ENCODE results near the gene FKBP1A. TPM values are rescaled to one million over a fixed set of nuclear protein-coding genes. Genes with fewer than 3 reads are reported as not detected.

The FKBP1A gene
- 569 TPM for polyA plus RNA-seq (2012; ENCODE audit: insufficient read depth, insufficient read length)

- H3K4me3 ChIP-seq (ENCODE audit: low read length), result peak within 1 kb of the TSS; percentile 62
- peak; percentile 91 for DNase-seq (ENCODE audit: low read depth, low spot score)
Measured at GRCh38 chr20:1392693-1393506, at the start of gene FKBP1A. Gene FKBP1A, minus strand, starts transcription at chr20:1393054. Its CDS starts 56 bp downstream, at chr20:1392998.

- no peak overlapping the region for H3K4me3 ChIP-seq (ENCODE audit: low read length)
- no peak for DNase-seq (ENCODE audit: low read depth, low spot score)
Measured at GRCh38 chr20:1442304-1442703, 49.5 kb upstream of the FKBP1A start.

DNA sequence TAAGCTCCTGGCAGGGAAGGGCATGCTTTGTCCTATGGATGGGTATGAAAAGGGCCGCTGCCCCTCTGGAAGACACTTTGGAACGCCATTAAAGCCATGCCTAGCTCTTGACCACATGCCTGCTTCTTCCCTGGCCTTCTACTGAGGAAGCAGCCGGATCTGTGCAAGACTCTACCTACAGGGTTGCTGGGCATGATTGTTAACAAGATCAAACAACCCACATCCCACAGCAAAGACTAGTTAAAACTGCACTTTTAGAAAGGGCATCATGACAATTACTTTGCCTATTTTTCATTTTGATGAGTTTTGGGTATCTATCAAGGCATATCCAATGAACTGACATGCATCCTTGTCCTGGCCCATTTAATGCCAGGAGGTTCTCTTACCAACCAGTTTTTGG, 48.3 kb upstream of the FKBP1A start:
- peak; percentile 52 for DNase-seq (ENCODE audit: low read depth, low spot score)
- H3K4me3 ChIP-seq (ENCODE audit: low read length), result no peak overlapping the region

GRCh38 chr20:1440024-1440423, 47.2 kb upstream of the FKBP1A start:
- H3K4me3 ChIP-seq (ENCODE audit: low read length), result no peak overlapping the region
- peak; percentile 69 for DNase-seq (ENCODE audit: low read depth, low spot score)

DNA sequence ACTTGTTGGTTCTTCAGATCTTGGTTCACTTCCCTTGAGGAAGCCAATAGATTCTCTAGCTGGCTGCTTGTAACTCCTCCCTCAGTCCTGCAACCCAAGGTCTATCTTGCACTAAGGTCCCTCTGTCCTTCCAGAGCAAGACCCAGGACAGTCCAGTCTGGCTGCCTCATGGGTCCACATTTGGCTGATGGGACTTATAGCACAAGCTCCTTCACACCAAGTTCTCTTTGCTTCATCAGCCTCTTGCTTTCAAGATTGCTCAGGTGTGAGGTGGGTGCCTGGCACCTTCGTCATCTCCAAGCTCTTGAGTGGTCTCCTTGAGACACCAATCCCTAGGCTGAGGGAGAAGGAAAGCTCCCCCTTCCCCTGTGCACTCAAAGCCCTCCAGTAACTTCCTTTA, 45.5 kb upstream of the FKBP1A start:
- no peak for DNase-seq (ENCODE audit: low read depth, low spot score)

DNA sequence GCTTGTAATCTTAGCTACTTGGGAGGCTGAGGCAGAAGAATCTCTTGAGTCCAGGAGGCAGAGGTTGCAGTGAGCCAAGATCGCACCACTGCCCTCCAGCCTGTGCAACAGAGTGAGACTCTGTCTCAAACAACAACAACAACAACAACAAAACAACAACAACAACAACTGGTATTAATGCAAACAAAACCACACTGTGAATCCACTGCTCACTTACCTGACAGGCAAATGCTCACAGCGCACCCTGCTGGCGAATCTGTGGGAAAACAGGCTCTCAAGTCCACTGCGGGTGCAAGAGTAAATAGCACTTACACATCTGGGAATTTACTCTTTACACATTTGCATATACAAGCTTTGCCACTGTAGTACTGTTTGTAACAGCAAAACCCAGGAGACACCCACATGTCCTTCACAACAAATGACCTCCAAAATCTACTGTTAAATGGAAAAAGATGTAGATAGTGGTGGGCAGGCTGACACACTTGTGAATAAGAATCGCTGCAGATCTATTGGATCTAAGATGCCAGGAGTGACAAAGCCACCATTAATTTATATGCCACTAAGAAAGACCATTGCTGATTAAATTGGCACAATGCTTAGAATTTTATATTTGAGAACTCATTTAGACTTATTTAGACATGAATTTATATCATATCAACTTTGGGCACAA, 44.5 kb upstream of the FKBP1A start:
- peak; percentile 81 for DNase-seq (ENCODE audit: low read depth, low spot score)
- no peak overlapping the region for H3K4me3 ChIP-seq (ENCODE audit: low read length)

More for the DNA sequence above, 45.5 kb upstream of the FKBP1A start:
- no peak overlapping the region for H3K4me3 ChIP-seq (ENCODE audit: low read length)

DNA sequence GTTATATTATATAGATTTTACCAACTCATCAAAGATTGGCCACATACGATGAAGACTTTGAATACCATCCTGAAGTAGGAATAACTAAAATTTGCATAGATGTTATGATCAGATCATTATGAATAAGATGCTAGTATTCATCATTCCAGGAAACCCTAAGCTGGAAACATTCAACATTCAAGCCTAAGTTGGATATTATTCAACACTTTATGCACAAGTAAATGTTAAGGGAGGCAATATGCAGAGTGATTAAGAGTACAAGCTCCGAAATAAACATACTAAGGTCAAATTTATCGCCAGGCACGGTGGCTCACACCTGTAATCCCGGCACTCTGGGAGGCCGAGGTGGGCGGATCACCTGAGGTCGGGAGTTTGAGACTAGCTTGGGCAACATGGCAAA, 43.4 kb upstream of the FKBP1A start:
- DNase-seq (ENCODE audit: low read depth, low spot score), result no peak
- no peak overlapping the region for H3K4me3 ChIP-seq (ENCODE audit: low read length)

DNA sequence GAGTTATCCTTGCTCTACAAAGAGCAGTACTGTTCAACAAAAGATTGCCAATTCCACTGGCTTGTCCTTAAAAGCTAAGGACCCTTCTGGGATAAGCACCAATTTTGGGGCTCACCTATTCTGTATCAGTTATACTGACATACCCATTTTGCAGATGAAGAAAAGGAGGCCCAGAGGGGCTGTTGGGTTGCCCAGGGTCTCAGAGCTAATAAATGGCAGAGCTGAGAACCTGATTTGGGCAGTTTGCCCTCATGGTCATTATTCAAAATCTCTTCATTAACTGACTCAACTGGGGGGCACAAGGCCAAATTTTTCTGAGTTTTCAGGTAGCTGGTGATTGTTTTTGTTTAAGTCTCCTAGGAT, 42.5 kb upstream of the FKBP1A start:
- H3K4me3 ChIP-seq (ENCODE audit: low read length), result no peak overlapping the region
- no peak for DNase-seq (ENCODE audit: low read depth, low spot score)

GRCh38 chr20:1434571-1435336, 41.9 kb upstream of the FKBP1A start:
- peak; percentile 88 for DNase-seq (ENCODE audit: low read depth, low spot score)
- no peak overlapping the region for H3K4me3 ChIP-seq (ENCODE audit: low read length)

DNA sequence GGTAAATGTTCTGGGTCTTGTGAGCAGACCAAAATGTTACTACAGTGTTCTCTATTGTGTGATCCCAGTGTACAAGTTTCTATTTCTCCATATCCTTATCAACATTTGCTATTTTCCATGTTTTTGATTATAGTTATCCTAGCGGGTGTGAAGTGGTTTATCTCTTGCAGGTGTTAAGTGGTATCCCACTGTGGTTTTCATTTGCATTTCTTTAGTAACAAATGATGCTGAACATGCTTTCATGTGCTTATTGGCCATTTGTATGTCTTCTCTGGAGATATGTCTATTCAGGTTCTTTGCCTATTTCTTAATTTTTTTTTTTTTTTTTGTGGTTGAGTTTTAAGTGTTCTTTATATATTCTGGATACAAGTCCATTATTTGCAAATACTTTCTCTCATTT, 38.3 kb upstream of the FKBP1A start:
- no peak overlapping the region for H3K4me3 ChIP-seq (ENCODE audit: low read length)
- peak; percentile 38 for DNase-seq (ENCODE audit: low read depth, low spot score)

DNA sequence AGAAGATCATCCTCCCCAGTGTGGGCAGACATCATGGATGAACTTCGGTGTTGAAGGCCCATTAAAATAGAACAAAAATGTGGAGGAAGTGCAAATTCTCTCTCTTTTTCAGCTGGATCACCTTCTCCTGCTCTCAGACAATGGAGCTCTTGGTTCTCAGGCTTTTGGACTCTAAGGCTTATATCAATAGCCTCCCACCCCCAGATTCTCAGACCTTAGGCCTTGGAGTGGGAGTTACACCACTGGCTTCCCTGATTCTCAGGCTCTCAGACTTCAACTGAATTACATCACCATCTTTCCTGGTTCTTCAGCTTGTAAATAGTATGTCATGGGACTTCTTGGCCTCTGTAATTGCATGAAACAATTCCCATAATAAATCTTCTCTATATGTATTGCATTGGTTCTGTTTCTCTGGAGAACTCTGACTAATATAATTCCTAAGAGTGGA, 37.2 kb upstream of the FKBP1A start:
- DNase-seq (ENCODE audit: low read depth, low spot score), result no peak
- no peak overlapping the region for H3K4me3 ChIP-seq (ENCODE audit: low read length)

DNA sequence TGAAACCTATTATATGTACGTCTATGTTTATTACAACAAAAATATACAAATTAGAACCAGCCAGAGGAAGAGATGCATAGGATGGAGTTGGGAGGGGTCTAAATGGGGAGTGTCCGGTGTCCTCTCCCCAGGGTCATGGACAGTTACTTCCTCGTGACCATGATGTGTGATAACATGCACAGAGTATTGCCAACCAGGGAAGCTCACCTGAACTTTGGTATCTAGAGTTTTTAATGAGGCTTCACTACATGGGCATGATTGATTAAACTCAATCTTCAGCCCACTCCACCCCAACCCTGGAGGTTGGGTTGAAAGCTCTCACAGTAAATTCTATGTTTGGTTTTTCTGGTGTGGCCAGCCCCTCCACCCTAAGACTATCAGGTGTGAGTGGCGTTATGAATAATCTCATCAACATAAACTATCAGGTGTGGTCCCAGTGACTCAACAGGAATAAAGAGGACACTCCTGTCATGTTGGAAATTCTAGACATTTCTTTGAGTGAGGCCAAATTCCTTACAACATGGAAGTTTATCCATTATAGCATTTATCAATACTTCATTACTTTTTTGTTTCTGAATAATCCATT, 36.4 kb upstream of the FKBP1A start:
- no peak for DNase-seq (ENCODE audit: low read depth, low spot score)
- no peak overlapping the region for H3K4me3 ChIP-seq (ENCODE audit: low read length)

GRCh38 chr20:1427457-1428054, 34.7 kb upstream of the FKBP1A start:
- no peak overlapping the region for H3K4me3 ChIP-seq (ENCODE audit: low read length)
- DNase-seq (ENCODE audit: low read depth, low spot score), result no peak

DNA sequence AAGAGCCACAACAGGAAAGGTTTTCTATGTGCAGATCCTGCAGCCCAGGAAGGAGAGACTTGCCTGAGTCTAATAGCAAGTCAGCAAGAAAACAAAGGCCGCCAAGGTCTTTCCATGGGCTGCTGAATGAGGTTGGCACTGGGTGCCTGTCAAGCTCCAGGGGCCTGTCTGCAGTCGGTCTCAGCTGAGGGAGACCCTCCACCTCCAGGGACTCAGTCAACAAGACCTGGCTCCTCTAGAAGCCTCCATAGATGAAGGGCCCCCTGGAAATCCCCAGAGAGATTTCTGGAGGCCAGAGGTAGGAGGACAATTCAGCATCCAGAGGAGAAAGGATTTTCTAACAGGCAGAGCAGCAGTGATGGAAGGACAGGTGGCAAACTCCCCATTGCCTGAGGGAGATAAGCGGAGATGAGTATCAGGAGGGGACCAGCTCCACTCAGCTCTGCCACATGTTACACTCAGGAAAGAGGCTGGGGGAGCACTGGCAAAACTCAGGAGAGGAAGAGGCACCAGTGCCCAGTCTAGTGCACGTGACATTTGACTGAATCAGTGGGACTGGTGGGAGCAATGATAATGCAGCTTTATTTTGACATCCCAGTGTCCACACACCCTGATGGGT, 33.5 kb upstream of the FKBP1A start:
- no peak overlapping the region for H3K4me3 ChIP-seq (ENCODE audit: low read length)
- no peak for DNase-seq (ENCODE audit: low read depth, low spot score)

- no peak overlapping the region for H3K4me3 ChIP-seq (ENCODE audit: low read length)
- no peak for DNase-seq (ENCODE audit: low read depth, low spot score)
Measured at GRCh38 chr20:1424336-1424735, 31.5 kb upstream of the FKBP1A start.

DNA sequence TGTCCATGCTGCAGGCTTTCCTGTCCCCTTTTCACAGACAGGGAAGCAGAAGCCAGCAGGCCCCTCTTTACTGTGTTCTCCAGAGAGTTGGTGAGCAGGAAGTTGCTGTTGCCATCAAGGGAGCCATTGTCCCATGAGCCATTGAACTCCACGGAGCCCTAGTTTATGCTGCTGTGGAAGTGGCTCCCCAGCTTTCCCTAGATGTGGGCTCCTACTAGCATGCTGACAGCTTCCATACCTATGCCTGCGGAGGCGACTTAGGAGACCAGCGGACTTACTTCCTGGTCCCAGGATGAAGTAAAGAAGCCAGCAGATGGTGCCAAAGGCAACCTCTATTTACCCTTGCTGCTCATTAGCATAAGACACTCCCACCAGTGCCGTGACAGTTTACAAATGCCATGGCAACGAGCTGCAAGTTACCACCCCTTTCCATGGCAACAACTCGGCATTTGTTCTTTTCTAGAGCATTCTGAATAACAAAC, 30.8 kb upstream of the FKBP1A start:
- DNase-seq (ENCODE audit: low read depth, low spot score), result peak; percentile 71
- no peak overlapping the region for H3K4me3 ChIP-seq (ENCODE audit: low read length)

GRCh38 chr20:1423206-1423605, 30.4 kb upstream of the FKBP1A start:
- no peak overlapping the region for H3K4me3 ChIP-seq (ENCODE audit: low read length)

GRCh38 chr20:1422753-1423152, 29.9 kb upstream of the FKBP1A start:
- DNase-seq (ENCODE audit: low read depth, low spot score), result no peak
- no peak overlapping the region for H3K4me3 ChIP-seq (ENCODE audit: low read length)

More at GRCh38 chr20:1423206-1423605, 30.4 kb upstream of the FKBP1A start:
- DNase-seq (ENCODE audit: low read depth, low spot score), result no peak
